Sigmoid colon (tissue), 4 donors: Measurements from ENCODE around the gene ZAP70.

Experiments
- CTCF ChIP-seq, 4 experiments: fragments of 450-650 bp in 3 of 4; fragments of 200-600 bp in 1 of 4; IDR thresholded peaks; one replicate each; pipeline ENCODE4 v1.5.1; 2016 to 2019; ENCODE audit warnings: antibody characterized with exemption in 4 of 4, mild to moderate bottlenecking in 3 of 4, moderate library complexity in 2 of 4
- EP300 ChIP-seq, 4 donors: sonication (generic); formaldehyde crosslinking; IDR thresholded peaks; one replicate each; pipeline ENCODE4 v1.6.1; 2017; ENCODE audit warnings: antibody characterized with exemption in 4 of 4
- POLR2A ChIP-seq, 2 donors: fragments of 450-650 bp; IDR thresholded peaks; one replicate each; pipeline ENCODE4 v1.6.1; 2016; ENCODE audit warnings: antibody characterized with exemption in 2 of 2, mild to moderate bottlenecking in 2 of 2, moderate library complexity in 2 of 2

GRCh38 chr2:97739020-97739892, 25.9 kb downstream of the ZAP70 start:
- TF ChIP-seq POLR2A (IDR thresholded peaks at IDR 0.05) (no peak), CTCF (IDR thresholded peaks at IDR 0.05) (no peak), EP300 (IDR thresholded peaks at IDR 0.05) (no peak)
